H1 (cell line): ENCODE results near the gene VAT1. TPM values are rescaled to one million over a fixed set of nuclear protein-coding genes. Genes with fewer than 3 reads are reported as not detected.

Experiments used
- ASH2L ChIP-seq: fragments of 200-600, 300-600 bp; sonication (generic); IDR thresholded peaks from one replicate; pipeline ENCODE4 v1.7.1; 2017; ENCODE audit warnings: low read length
- ATF3 ChIP-seq: IDR thresholded peaks from 2 replicates; pipeline ENCODE4 v1.6.1; 2011; ENCODE audit warnings: low read depth, mild to moderate bottlenecking, low read length; ENCODE audit not compliant: insufficient read depth
- BCL11A ChIP-seq, 2 experiments: IDR thresholded peaks; one replicate each; pipeline ENCODE4 v1.6.1; 2011; ENCODE audit warnings: low read depth in 2 of 2, low read length in 2 of 2, mild to moderate bottlenecking in 2 of 2
- BRCA1 ChIP-seq: IDR thresholded peaks from 2 replicates; pipeline ENCODE4 v1.6.1; 2012; ENCODE audit warnings: low read depth, low read length, improper control_type of control experiment
- CHD2 ChIP-seq: IDR thresholded peaks from 2 replicates; pipeline ENCODE4 v1.6.1; 2012; ENCODE audit warnings: low read length, improper control_type of control experiment
- CTBP2 ChIP-seq: IDR thresholded peaks from 2 replicates; pipeline ENCODE4 v1.7.0; 2011; ENCODE audit warnings: borderline replicate concordance, mild to moderate bottlenecking, moderate library complexity, mixed read lengths, low read length; ENCODE audit not compliant: insufficient read depth, insufficient read length
- CTCF ChIP-seq, 3 experiments: IDR thresholded peaks; 1 replicate in 2 of 3; 2 replicates in 1 of 3; pipeline versions ENCODE4 v1.5.1 to v1.6.1; 2011; ENCODE audit warnings: low read length in 3 of 3, mild to moderate bottlenecking in 3 of 3, inconsistent platforms in 2 of 3, low read depth in 1 of 3, moderate library complexity in 1 of 3; ENCODE audit not compliant: insufficient read depth in 1 of 3; ENCODE audit errors: control extremely low read depth in 1 of 3
- EGR1 ChIP-seq: IDR thresholded peaks from 2 replicates; pipeline ENCODE4 v1.6.1; 2011; ENCODE audit warnings: low read depth, low read length, borderline replicate concordance
- EZH2 ChIP-seq: fragments of 200-600 bp; sonication (generic); IDR thresholded peaks from 2 replicates; pipeline ENCODE4 v1.7.1; 2012; ENCODE audit warnings: low read depth, mild to moderate bottlenecking, moderate library complexity, low read length, inconsistent platforms; ENCODE audit not compliant: severe bottlenecking
- HDAC2 ChIP-seq, 2 experiments: fragments of 300-600 bp in 1 of 2; sonication (generic) in 1 of 2; IDR thresholded peaks; 2 replicates each; pipeline ENCODE4 v1.6.1; 2011 to 2012; ENCODE audit warnings: low read depth in 2 of 2, low read length in 2 of 2, mild to moderate bottlenecking in 2 of 2, moderate library complexity in 2 of 2, borderline replicate concordance in 1 of 2, inconsistent platforms in 1 of 2
- KDM1A ChIP-seq: fragments of 200-600, 300-600 bp; sonication (generic); IDR thresholded peaks from 2 replicates; pipeline ENCODE4 v1.7.1; 2016; ENCODE audit warnings: mild to moderate bottlenecking, low read length, borderline replicate concordance
- POLR2A ChIP-seq, 2 experiments: IDR thresholded peaks; 1 replicate in 1 of 2; 2 replicates in 1 of 2; pipeline ENCODE4 v1.6.1; 2011; ENCODE audit warnings: low read depth in 2 of 2, low read length in 2 of 2, mild to moderate bottlenecking in 2 of 2; ENCODE audit errors: control extremely low read depth in 1 of 2
- SAP30 ChIP-seq: fragments of 300-600 bp; sonication (generic); IDR thresholded peaks from 2 replicates; pipeline ENCODE4 v1.7.1; 2012; ENCODE audit warnings: low read length, moderate library complexity, mild to moderate bottlenecking, inconsistent platforms; ENCODE audit not compliant: insufficient read depth, insufficient replicate concordance
- SIN3A ChIP-seq, 2 experiments: IDR thresholded peaks in 1 of 2; conservative IDR thresholded peaks in 1 of 2; 2 replicates each; pipeline ENCODE4 v1.6.1; 2011 to 2012; ENCODE audit warnings: low read length in 2 of 2, improper control_type of control experiment in 1 of 2, low read depth in 1 of 2, mild to moderate bottlenecking in 1 of 2
- SIRT6 ChIP-seq: IDR thresholded peaks from one replicate; pipeline ENCODE4 v1.7.1; 2012; ENCODE audit warnings: low read length, inconsistent platforms
- SRF ChIP-seq: IDR thresholded peaks from 2 replicates; pipeline ENCODE4 v1.6.1; 2011; ENCODE audit warnings: mild to moderate bottlenecking, low read depth, low read length, moderate library complexity
- TAF1 ChIP-seq: IDR thresholded peaks from 2 replicates; pipeline ENCODE4 v1.6.1; 2011; ENCODE audit warnings: mild to moderate bottlenecking, low read depth, low read length
- TCF12 ChIP-seq: IDR thresholded peaks from 2 replicates; pipeline ENCODE4 v1.6.1; 2011; ENCODE audit warnings: low read depth, mild to moderate bottlenecking, low read length
- YY1 ChIP-seq: IDR thresholded peaks from 2 replicates; pipeline ENCODE4 v1.6.1; 2011; ENCODE audit warnings: low read depth, mild to moderate bottlenecking, low read length
- polyA plus RNA-seq, 7 experiments: library from polyadenylated mRNA; depleted of rRNA in 3 of 7; stranded (reverse) in 5 of 7; unstranded in 2 of 7; fragments of >200 nt in 5 of 7; fragments of 200-250 nt in 2 of 7; gene quantifications; 1 replicate in 5 of 7; 2 replicates in 1 of 7; 4 replicates in 1 of 7; pipeline versions ENCODE4 v1.2.1 to v1.2.3, GENCODE V29; 2011 to 2013; ENCODE audit warnings: missing spikeins in 2 of 7, mixed read lengths in 2 of 7
- total RNA-seq: library from RNA; stranded (reverse); fragmentation: NEBNext Ultra II Directional; extraction: Animal tissue kit (Norgen Biotek cat#: 25700); gene quantifications from 2 replicates; pipeline ENCODE4 v1.2.1, GENCODE V29; 2021

The VAT1 gene
- total and polyA plus RNA-seq, 2 of the 8 experiments (the other 6 are each of a cell fraction or from before 2014, with no cell fraction given), result 200 to 295 TPM

GRCh38 chr17:42997984-42998938 is 23.9 kb downstream of the VAT1 start, which contains the start of gene RPL27 (continued):
- TF ChIP-seq CTBP2 (no peak), EZH2 (no peak), HDAC2 (IDR thresholded peaks at IDR 0.05; ENCODE audit: borderline replicate concordance in 1 of 2, low read depth in 2 of 2, low read length in 2 of 2) (0 out of 4 replicates have a peak, but pooled peaks have one; percentile 30 to 59), BRCA1 (peak; percentile 25; the same call in 1 of the 2 replicates), ATF3 (no peak), CHD2 (peak; percentile 78), CTCF (IDR thresholded peaks at IDR 0.05; ENCODE audit: control extremely low read depth in 1 of 3, insufficient read depth in 1 of 3, low read depth in 1 of 3, low read length in 3 of 3) (peak; percentile 44 to 79 (median 70)), SIRT6 (no peak), SRF (peak; percentile 33; the same call in 1 of the 2 replicates), SIN3A (conservative IDR thresholded peaks at IDR 0.05 in 1 of 2, IDR thresholded peaks at IDR 0.05 in 1 of 2; ENCODE audit: low read depth in 1 of 2, low read length in 2 of 2) (peak; percentile 45 to 91; a peak in 3 of 4 replicates), EGR1 (peak; percentile 36; the same call in 1 of the 2 replicates), TCF12 (0 out of 2 replicates have a peak, but pooled peaks have one; percentile 46), SAP30 (peak; percentile 32), YY1 (no peak), KDM1A (no peak), POLR2A (IDR thresholded peaks at IDR 0.05; ENCODE audit: control extremely low read depth in 1 of 2, low read depth in 2 of 2, low read length in 2 of 2) (peak; percentile 71 to 98), TAF1 (peak; percentile 97), ASH2L (peak; percentile 73), BCL11A (IDR thresholded peaks at IDR 0.05; ENCODE audit: low read depth in 2 of 2, low read length in 2 of 2) (no peak)
